ENCODE data around the gene TOM1L2. TPM values are rescaled to one million over a fixed set of nuclear protein-coding genes. Genes with fewer than 3 reads are reported as not detected.

TOM1L2 gene
- total and polyA plus RNA-seq, 12 donors: 46.4 to 331 (median 273) TPM

- no peak for DNase-seq
- no peaks in the 10 kb centered on the region for H3K27me3 ChIP-seq
- ATAC-seq: no peak
- peak overlapping the region in 1 of 10 donors; percentile 2 for H3K27ac ChIP-seq
- whole genome bisulfite sequencing, 2 donors: 81 to 83% methylated on average over 9 of the region's 9 CpGs
- no peak overlapping the region for H3K4me3 ChIP-seq
- H3K9me3 ChIP-seq: no peaks in the 10 kb centered on the region
- H3K36me3 ChIP-seq: peaks cover 0 to 21% (median 0%) of the 10 kb centered on the region in 9 donors
- intact Hi-C loops (cut with DNase I): no loop called here
- H3K4me1 ChIP-seq: peaks cover 0 to 27% (median 8%) of the 10 kb centered on the region in 9 donors
- TF ChIP-seq, protein P1, sequence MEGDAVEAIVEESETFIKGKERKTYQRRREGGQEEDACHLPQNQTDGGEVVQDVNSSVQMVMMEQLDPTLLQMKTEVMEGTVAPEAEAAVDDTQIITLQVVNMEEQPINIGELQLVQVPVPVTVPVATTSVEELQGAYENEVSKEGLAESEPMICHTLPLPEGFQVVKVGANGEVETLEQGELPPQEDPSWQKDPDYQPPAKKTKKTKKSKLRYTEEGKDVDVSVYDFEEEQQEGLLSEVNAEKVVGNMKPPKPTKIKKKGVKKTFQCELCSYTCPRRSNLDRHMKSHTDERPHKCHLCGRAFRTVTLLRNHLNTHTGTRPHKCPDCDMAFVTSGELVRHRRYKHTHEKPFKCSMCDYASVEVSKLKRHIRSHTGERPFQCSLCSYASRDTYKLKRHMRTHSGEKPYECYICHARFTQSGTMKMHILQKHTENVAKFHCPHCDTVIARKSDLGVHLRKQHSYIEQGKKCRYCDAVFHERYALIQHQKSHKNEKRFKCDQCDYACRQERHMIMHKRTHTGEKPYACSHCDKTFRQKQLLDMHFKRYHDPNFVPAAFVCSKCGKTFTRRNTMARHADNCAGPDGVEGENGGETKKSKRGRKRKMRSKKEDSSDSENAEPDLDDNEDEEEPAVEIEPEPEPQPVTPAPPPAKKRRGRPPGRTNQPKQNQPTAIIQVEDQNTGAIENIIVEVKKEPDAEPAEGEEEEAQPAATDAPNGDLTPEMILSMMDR (IDR thresholded peaks at IDR 0.05): no peak
These were observed 32.1 kb upstream of the TOM1L2 start for GRCh38 chr17:18004345-18004744.

GRCh38 chr17:18002171-18002570 is 30.0 kb upstream of the TOM1L2 start:
- Histone ChIP-seq H3K27me3 (no peaks in the 10 kb centered on the region), H3K9me3 (no peaks in the 10 kb centered on the region), H3K27ac (no peak overlapping the region), H3K36me3 (peaks cover 0 to 8% (median 0%) of the 10 kb centered on the region in 9 donors), H3K4me1 (peaks cover 0 to 20% (median 4%) of the 10 kb centered on the region in 9 donors), H3K4me3 (no peak overlapping the region)
- intact Hi-C loops (cut with DNase I): no loop called here
- ATAC-seq (no peak), DNase-seq (no peak)
- WGBS, 2 donors: 94 to 96% methylated on average over 2 of the region's 2 CpGs
- TF ChIP-seq, protein P1 (IDR thresholded peaks at IDR 0.05): no peak

DNA sequence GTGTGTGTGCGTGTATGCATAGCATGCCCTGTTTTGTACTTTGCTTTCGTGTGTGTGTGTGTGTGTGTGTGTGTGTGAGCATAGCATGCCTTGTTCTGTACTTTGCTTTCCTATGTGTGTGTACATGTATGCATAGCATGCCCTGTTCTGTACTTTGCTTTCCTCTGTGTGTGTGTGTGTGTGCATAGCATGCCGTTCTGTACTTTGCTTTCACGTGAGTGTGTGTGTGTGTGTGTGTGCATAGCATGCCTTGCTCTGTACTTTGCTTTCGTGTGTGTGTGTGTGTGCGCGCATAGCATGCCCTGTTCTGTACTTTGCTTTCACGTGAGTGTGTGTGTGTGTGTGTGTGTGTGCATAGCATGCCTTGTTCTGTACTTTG is 27.8 kb upstream of the TOM1L2 start:
- DNase-seq (no peak), ATAC-seq (no peak)
- no peaks in the 10 kb centered on the region for H3K36me3 ChIP-seq
- H3K27me3 ChIP-seq: no peaks in the 10 kb centered on the region
- H3K9me3 ChIP-seq: no peaks in the 10 kb centered on the region
- 90 to 92% methylated on average over 8 of the region's 8 CpGs for whole genome bisulfite sequencing, 2 donors
- intact Hi-C loops (cut with DNase I): no loop called here
- H3K4me3 ChIP-seq: no peak overlapping the region
- H3K4me1 ChIP-seq: peaks cover 0 to 15% (median 4%) of the 10 kb centered on the region in 9 donors
- H3K27ac ChIP-seq: no peak overlapping the region
- TF ChIP-seq, protein P1 (IDR thresholded peaks at IDR 0.05): no peak

DNA sequence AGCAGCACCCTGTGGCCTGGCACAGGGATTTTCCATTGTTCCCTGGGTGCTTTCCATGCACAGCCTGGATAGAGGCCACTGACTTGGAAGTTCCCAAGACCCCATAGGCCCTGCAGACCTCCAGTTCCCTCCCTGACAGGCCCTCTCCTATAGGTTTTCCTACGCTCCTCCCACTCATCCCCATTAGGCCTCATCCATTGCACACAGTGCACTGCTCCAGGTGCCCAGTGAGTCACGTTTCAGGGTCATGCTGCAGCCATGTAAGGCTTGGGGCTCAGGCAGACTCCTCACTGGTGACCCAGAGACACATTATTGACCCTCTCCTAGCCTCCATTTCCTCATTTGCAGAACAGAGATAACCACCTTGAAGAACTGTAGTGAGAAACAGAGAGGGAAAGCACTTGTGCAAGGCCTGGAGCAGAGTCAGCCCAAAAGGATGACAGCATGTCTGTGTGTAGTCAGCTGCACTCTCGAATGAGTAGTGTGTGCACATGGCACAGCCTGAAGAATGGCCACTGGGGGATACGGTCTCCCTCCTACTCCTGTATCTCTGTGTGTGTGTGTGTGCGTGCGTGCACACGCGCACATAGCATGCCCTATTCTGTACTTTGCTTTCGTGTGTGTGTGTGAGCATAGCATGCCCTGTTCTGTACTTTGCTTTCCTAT is 27.3 kb upstream of the TOM1L2 start:
- H3K4me1 ChIP-seq: peaks cover 0 to 9% (median 3%) of the 10 kb centered on the region in 9 donors
- H3K4me3 ChIP-seq: no peak overlapping the region
- DNase-seq (no peak), ATAC-seq (no peak)
- H3K9me3 ChIP-seq: no peaks in the 10 kb centered on the region
- WGBS, 2 donors: 86 to 93% methylated on average over 9 of the region's 9 CpGs
- no peaks in the 10 kb centered on the region for H3K27me3 ChIP-seq
- H3K36me3 ChIP-seq: no peaks in the 10 kb centered on the region
- TF ChIP-seq, protein P1 (IDR thresholded peaks at IDR 0.05): no peak
- H3K27ac ChIP-seq: no peak overlapping the region
- intact Hi-C loops (cut with DNase I): loop anchor here in 1 of 10 donors (5.0 kb wide), 1 partner anchor 33 kb away; no protein-coding TSS in a partner anchor

All from heart right ventricle (tissue), 16 donors.